SK-N-MC (cell line): Measurements from ENCODE around the gene AOPEP.

Source experiments
- EZH2 ChIP-seq: fragments of 200-600 bp; sonication (generic); IDR thresholded peaks from one replicate; pipeline ENCODE4 v1.6.1; 2017; ENCODE audit warnings: antibody characterized with exemption
- FOXP2 ChIP-seq: optimal IDR thresholded peaks from 2 replicates; pipeline ENCODE3; 2011; ENCODE audit warnings: mild to moderate bottlenecking, moderate library complexity; ENCODE audit not compliant: insufficient read depth; ENCODE audit errors: extremely low read length, control extremely low read depth
- POLR2AphosphoS5 ChIP-seq: IDR thresholded peaks from 2 replicates; pipeline ENCODE4 v1.6.1; 2012; ENCODE audit warnings: mild to moderate bottlenecking, low read depth, low read length, borderline replicate concordance

GRCh38 chr9:94855903-94856302 is 129.4 kb downstream of the AOPEP start:
- TF ChIP-seq POLR2AphosphoS5 (no peak), EZH2 (no peak), FOXP2 (no peak)
